Suprapubic skin (tissue), 4 donors: ENCODE measurements around the gene COL4A6. TPM values are rescaled to one million over a fixed set of nuclear protein-coding genes. Genes with fewer than 3 reads are reported as not detected.

Experiments
- DNase-seq, 2 donors: peaks; one replicate each; pipeline ENCODE4 v3.0.0-alpha.2; 2019; ENCODE audit warnings: low spot score in 2 of 2
- H3K27ac ChIP-seq: fragments of 200-600 bp; sonication (generic); one replicate; pipeline ENCODE4 v1.5.1; 2019
- H3K27me3 ChIP-seq: fragments of 200-600 bp; sonication (generic); one replicate; pipeline ENCODE4 v1.5.1; 2019
- H3K36me3 ChIP-seq: fragments of 200-600 bp; sonication (generic); one replicate; pipeline ENCODE4 v1.5.1; 2019
- H3K4me1 ChIP-seq: fragments of 200-600 bp; sonication (generic); one replicate; pipeline ENCODE4 v1.5.1; 2019
- H3K4me3 ChIP-seq: fragments of 200-600 bp; sonication (generic); one replicate; pipeline ENCODE4 v1.5.1; 2019; ENCODE audit warnings: mild to moderate bottlenecking
- H3K9me3 ChIP-seq: fragments of 200-600 bp; sonication (generic); one replicate; pipeline ENCODE4 v1.5.1; 2019
- EP300 ChIP-seq: sonication (generic); formaldehyde crosslinking; IDR thresholded peaks from one replicate; pipeline ENCODE4 v1.6.1; 2017; ENCODE audit warnings: antibody characterized with exemption
- POLR2A ChIP-seq, 2 donors: fragments of 450-650 bp; IDR thresholded peaks; one replicate each; pipeline ENCODE4 v1.6.1; 2017; ENCODE audit warnings: antibody characterized with exemption in 2 of 2, mild to moderate bottlenecking in 2 of 2, moderate library complexity in 2 of 2
- POLR2AphosphoS5 ChIP-seq, 3 donors: sonication (generic); formaldehyde crosslinking; IDR thresholded peaks; one replicate each; pipeline ENCODE4 v1.6.1; 2017; ENCODE audit warnings: antibody characterized with exemption in 3 of 3
- WGBS: methylation state at CpG from one replicate; pipeline ENCODE4 v1.1.5; 2018; 5-methylcytosine and 5-hydroxymethylcytosine counted together
- total RNA-seq, 4 donors: library from RNA; depleted of rRNA; stranded (reverse); fragments of >200 nt; gene quantifications; one replicate each; pipeline ENCODE4 v1.1.0, GENCODE V29; 2016
- TF ChIP-seq, protein P1 (sequence below), 2 donors: fragments of 200-600 bp in 1 of 2; fragments of 450-650 bp in 1 of 2; sonication (generic) in 1 of 2; IDR thresholded peaks; one replicate each; pipeline ENCODE4 v1.5.1; 2016 to 2019; ENCODE audit warnings: antibody characterized with exemption in 2 of 2, mild to moderate bottlenecking in 1 of 2, moderate library complexity in 1 of 2

Gene COL4A6
- total RNA-seq, 4 donors from 2014 or later = 14.9 to 20.7 (median 16.5) TPM

DNA sequence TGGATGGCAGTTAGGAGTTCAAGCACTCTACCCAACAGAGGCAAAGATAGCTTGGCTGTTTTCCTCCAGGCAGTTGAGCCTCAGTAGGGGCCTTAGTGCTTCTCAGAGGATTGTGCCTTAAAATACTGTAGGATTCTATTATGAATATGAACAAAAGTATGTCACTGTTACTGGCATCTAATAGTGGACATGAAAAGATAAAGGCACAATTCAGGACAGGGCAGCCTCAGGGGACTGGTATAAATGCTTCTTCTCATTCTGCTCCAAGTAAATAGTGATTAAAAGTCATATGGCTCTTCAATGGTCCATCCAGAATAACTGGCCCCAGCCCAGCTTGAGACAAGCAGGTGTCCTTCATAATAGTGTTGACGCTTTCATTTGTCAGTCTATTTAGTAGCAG is 17.7 kb downstream of the COL4A6 start:
- TF ChIP-seq POLR2A (IDR thresholded peaks at IDR 0.05) = no peak
- no peak for TF ChIP-seq EP300
- TF ChIP-seq, protein P1, sequence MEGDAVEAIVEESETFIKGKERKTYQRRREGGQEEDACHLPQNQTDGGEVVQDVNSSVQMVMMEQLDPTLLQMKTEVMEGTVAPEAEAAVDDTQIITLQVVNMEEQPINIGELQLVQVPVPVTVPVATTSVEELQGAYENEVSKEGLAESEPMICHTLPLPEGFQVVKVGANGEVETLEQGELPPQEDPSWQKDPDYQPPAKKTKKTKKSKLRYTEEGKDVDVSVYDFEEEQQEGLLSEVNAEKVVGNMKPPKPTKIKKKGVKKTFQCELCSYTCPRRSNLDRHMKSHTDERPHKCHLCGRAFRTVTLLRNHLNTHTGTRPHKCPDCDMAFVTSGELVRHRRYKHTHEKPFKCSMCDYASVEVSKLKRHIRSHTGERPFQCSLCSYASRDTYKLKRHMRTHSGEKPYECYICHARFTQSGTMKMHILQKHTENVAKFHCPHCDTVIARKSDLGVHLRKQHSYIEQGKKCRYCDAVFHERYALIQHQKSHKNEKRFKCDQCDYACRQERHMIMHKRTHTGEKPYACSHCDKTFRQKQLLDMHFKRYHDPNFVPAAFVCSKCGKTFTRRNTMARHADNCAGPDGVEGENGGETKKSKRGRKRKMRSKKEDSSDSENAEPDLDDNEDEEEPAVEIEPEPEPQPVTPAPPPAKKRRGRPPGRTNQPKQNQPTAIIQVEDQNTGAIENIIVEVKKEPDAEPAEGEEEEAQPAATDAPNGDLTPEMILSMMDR (IDR thresholded peaks at IDR 0.05) = no peak
- TF ChIP-seq POLR2AphosphoS5 (IDR thresholded peaks at IDR 0.05) = no peak
- H3K27ac ChIP-seq = no peak overlapping the region
- no peaks in the 10 kb centered on the region for H3K4me1 ChIP-seq
- 72% methylated on average over 1 of the region's 1 CpG for WGBS
- H3K27me3 ChIP-seq = no peaks in the 10 kb centered on the region
- no peak for DNase-seq
- no peaks in the 10 kb centered on the region for H3K9me3 ChIP-seq
- no peaks in the 10 kb centered on the region for H3K36me3 ChIP-seq
- no peak overlapping the region for H3K4me3 ChIP-seq

GRCh38 chrX:108419401-108419800 is 18.8 kb downstream of the COL4A6 start:
- no peak overlapping the region for H3K27ac ChIP-seq
- no peaks in the 10 kb centered on the region for H3K27me3 ChIP-seq
- WGBS = 61% methylated on average over 1 of the region's 1 CpG
- H3K4me3 ChIP-seq = no peak overlapping the region
- no peaks in the 10 kb centered on the region for H3K36me3 ChIP-seq
- H3K9me3 ChIP-seq = no peaks in the 10 kb centered on the region
- TF ChIP-seq, protein P1 (IDR thresholded peaks at IDR 0.05) = no peak
- TF ChIP-seq POLR2A (IDR thresholded peaks at IDR 0.05) (no peak), POLR2AphosphoS5 (IDR thresholded peaks at IDR 0.05) (no peak), EP300 (no peak)
- no peaks in the 10 kb centered on the region for H3K4me1 ChIP-seq
- no peak for DNase-seq

- TF ChIP-seq, protein P1 (IDR thresholded peaks at IDR 0.05) = no peak
- TF ChIP-seq POLR2A (IDR thresholded peaks at IDR 0.05) (no peak), POLR2AphosphoS5 (IDR thresholded peaks at IDR 0.05) (no peak), EP300 (no peak)
- no peak overlapping the region for H3K4me3 ChIP-seq
- H3K36me3 ChIP-seq = no peaks in the 10 kb centered on the region
- H3K9me3 ChIP-seq = no peaks in the 10 kb centered on the region
- H3K27me3 ChIP-seq = no peaks in the 10 kb centered on the region
- no peaks in the 10 kb centered on the region for H3K4me1 ChIP-seq
- no peak for DNase-seq
- WGBS = 48% methylated on average over 1 of the region's 1 CpG
- no peak overlapping the region for H3K27ac ChIP-seq
Observed at GRCh38 chrX:108417257-108417656, 21.0 kb downstream of the COL4A6 start.

DNA sequence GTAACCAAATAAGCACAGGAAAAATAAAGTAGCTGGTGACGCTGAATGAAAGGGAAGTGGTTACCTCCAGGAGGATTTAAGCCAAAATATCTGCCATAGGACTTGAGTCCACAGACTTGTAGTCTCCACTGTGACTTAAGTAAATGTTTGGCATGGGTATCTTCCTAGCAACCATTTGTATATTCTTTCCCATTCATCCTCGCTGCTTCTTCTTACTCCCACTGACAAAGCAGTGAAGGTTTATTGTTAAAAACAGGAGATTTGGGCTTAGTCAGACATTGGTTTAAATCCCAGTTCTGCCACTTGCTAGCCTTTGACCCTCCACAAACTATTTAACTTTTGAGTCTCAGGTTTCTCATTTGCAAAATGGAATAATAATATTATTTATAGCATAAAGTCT is 22.3 kb downstream of the COL4A6 start:
- Histone ChIP-seq H3K4me1 (no peaks in the 10 kb centered on the region), H3K27ac (no peak overlapping the region), H3K9me3 (no peaks in the 10 kb centered on the region), H3K27me3 (no peaks in the 10 kb centered on the region), H3K4me3 (no peak overlapping the region), H3K36me3 (no peaks in the 10 kb centered on the region)
- no peak for DNase-seq
- TF ChIP-seq POLR2A (IDR thresholded peaks at IDR 0.05) (no peak), POLR2AphosphoS5 (IDR thresholded peaks at IDR 0.05) (no peak), EP300 (no peak)
- TF ChIP-seq, protein P1 (IDR thresholded peaks at IDR 0.05) = no peak
- 49% methylated on average over 2 of the region's 2 CpGs for WGBS

DNA sequence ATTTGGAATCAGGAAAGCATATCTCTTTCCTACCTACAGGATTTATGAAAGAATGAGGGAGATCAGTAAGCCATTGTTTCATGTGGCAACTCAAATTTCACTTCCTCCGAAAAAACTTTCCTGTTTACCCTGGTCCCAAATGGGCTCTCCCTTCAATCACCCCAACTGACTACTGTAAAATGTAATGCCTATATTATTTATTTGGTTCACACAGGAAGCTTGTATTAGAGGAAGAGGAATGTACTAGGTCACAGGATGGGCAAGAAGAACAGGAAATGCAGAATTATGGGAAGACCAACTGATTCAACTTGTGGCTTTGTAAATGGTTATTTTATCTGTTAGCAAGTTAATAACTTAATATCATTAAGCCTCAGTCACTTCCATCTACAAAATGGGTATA is 23.1 kb downstream of the COL4A6 start:
- Histone ChIP-seq H3K9me3 (no peaks in the 10 kb centered on the region), H3K27me3 (no peaks in the 10 kb centered on the region), H3K36me3 (no peaks in the 10 kb centered on the region), H3K27ac (no peak overlapping the region), H3K4me1 (no peaks in the 10 kb centered on the region), H3K4me3 (no peak overlapping the region)
- DNase-seq = no peak
- WGBS = 73% methylated on average over 1 of the region's 1 CpG
- TF ChIP-seq EP300 = no peak

GRCh38 chrX:108412783-108413182 is 25.4 kb downstream of the COL4A6 start:
- no peaks in the 10 kb centered on the region for H3K27me3 ChIP-seq
- no peaks in the 10 kb centered on the region for H3K4me1 ChIP-seq
- no peaks in the 10 kb centered on the region for H3K9me3 ChIP-seq
- H3K27ac ChIP-seq = no peak overlapping the region
- no peak for DNase-seq
- no peak overlapping the region for H3K4me3 ChIP-seq
- H3K36me3 ChIP-seq = no peaks in the 10 kb centered on the region
- TF ChIP-seq POLR2AphosphoS5 (IDR thresholded peaks at IDR 0.05) (no peak), EP300 (no peak), POLR2A (IDR thresholded peaks at IDR 0.05) (no peak)
- TF ChIP-seq, protein P1 (IDR thresholded peaks at IDR 0.05) = no peak
